ENCODE data around the gene SEMA6B.

DNA sequence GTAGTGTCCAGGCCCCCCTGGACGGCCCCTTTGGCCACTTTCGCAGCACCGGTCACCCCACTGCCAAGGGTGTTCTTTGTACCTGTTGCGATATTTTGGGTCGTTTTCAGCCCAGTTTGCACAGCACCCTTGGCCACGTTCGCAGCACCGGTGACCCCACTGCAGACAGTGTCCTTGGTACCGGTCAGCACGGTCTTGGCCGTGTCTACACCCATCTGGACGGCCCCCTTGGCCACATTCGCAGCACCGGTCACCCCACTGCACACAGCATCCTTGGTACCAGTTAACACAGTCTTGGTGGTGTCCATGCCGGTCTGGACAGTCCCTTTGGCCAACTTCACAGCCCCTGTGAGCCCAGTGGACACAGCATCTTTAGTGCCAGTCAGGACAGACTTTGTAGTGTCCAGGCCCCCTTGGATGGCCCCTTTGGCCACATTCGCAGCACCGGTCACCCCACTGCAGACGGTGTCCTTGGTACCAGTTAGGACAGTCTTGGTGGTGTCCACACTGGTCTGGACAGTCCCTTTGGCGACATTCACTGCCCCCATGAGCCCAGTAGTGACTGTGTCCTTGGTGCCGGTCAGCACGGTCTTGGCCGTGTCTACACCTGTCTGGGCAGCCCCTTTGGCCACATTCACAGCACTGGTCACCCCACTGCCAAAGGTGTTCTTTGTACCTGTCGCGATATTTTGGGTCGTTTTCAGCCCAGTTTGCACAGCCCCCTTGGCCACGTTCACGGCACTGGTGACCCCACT is 48.0 kb downstream of the SEMA6B start:
- TF ChIP-seq, protein P1, sequence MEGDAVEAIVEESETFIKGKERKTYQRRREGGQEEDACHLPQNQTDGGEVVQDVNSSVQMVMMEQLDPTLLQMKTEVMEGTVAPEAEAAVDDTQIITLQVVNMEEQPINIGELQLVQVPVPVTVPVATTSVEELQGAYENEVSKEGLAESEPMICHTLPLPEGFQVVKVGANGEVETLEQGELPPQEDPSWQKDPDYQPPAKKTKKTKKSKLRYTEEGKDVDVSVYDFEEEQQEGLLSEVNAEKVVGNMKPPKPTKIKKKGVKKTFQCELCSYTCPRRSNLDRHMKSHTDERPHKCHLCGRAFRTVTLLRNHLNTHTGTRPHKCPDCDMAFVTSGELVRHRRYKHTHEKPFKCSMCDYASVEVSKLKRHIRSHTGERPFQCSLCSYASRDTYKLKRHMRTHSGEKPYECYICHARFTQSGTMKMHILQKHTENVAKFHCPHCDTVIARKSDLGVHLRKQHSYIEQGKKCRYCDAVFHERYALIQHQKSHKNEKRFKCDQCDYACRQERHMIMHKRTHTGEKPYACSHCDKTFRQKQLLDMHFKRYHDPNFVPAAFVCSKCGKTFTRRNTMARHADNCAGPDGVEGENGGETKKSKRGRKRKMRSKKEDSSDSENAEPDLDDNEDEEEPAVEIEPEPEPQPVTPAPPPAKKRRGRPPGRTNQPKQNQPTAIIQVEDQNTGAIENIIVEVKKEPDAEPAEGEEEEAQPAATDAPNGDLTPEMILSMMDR (conservative IDR thresholded peaks at IDR 0.05) = no peak
- TF ChIP-seq ZFX (IDR thresholded peaks at IDR 0.05) = no peak
